Heart right ventricle (tissue), 16 donors: ENCODE data around the gene IL2RG. TPM values are rescaled to one million over a fixed set of nuclear protein-coding genes. Genes with fewer than 3 reads are reported as not detected.

Source experiments
- ATAC-seq, 8 donors: fragments of 200-7000 bp; cut with Tn5 transposase; one replicate each; pipeline ENCODE4 v1.9.1; 2020; ENCODE audit warnings: mild to moderate bottlenecking in 8 of 8, moderate library complexity in 8 of 8, moderate number of reproducible peaks in 1 of 8
- DNase-seq, 2 donors: peaks; one replicate each; pipeline ENCODE4 v3.0.0-alpha.2; 2020
- H3K27ac ChIP-seq, 10 donors: fragments of 200-600 bp; sonication (generic) in 2 of 10; one replicate each; pipeline versions ENCODE4 v1.5.0 to v1.8.0; 2020 to 2022; ENCODE audit warnings: mild to moderate bottlenecking in 3 of 10
- H3K27me3 ChIP-seq, 7 donors: fragments of 200-600 bp; one replicate each; pipeline ENCODE4 v1.8.0; 2021 to 2022; ENCODE audit warnings: mild to moderate bottlenecking in 2 of 7
- H3K36me3 ChIP-seq, 9 donors: fragments of 200-600 bp; sonication (generic) in 1 of 9; one replicate each; pipeline versions ENCODE4 v1.5.0 to v1.8.0; 2020 to 2022; ENCODE audit warnings: mild to moderate bottlenecking in 2 of 9
- H3K4me1 ChIP-seq, 9 donors: fragments of 200-600 bp; sonication (generic) in 1 of 9; one replicate each; pipeline versions ENCODE4 v1.5.0 to v1.8.0; 2020 to 2022; ENCODE audit warnings: mild to moderate bottlenecking in 4 of 9
- H3K4me3 ChIP-seq, 10 donors: fragments of 200-600 bp; sonication (generic) in 2 of 10; one replicate each; pipeline versions ENCODE4 v1.5.0 to v1.8.0; 2020 to 2022; ENCODE audit warnings: mild to moderate bottlenecking in 7 of 10, moderate library complexity in 2 of 10
- H3K9me3 ChIP-seq, 11 donors: fragments of 200-600 bp in 10 of 11; sonication (generic) in 2 of 11; one replicate each; pipeline versions ENCODE4 v1.5.0 to v1.8.0; 2013 to 2022; ENCODE audit warnings: mild to moderate bottlenecking in 2 of 11, control low read depth in 1 of 11, moderate library complexity in 1 of 11
- CTCF ChIP-seq, 9 donors: fragments of 200-600 bp; sonication (generic) in 2 of 9; IDR thresholded peaks; one replicate each; pipeline versions ENCODE4 v1.5.0 to v1.8.0; 2021 to 2022; ENCODE audit warnings: antibody characterized with exemption in 9 of 9, mild to moderate bottlenecking in 5 of 9, moderate library complexity in 1 of 9
- WGBS, 2 donors: extraction: QIAGEN DNeasy Blood & Tissue Kit; methylation state at CpG; one replicate each; pipeline ENCODE4 v1.1.7; 2013; ENCODE audit warnings: inconsistent platforms in 1 of 2; 5-methylcytosine and 5-hydroxymethylcytosine counted together
- intact Hi-C, 10 donors: fragments of 100-400 bp; cut with DNase I; formaldehyde crosslinking; loops; one replicate each; pipeline versions ENCODE4 v1.11.1 to v1.14.2; 2022
- polyA plus RNA-seq, 2 donors: library from polyadenylated mRNA; stranded (reverse); fragments of 200-250 nt; gene quantifications; one replicate each; pipeline ENCODE4 v1.2.3, GENCODE V29; 2013
- total RNA-seq, 10 donors: library from RNA; stranded (reverse); fragmentation: NEBNext Ultra II Directional in 3 of 10; extraction: Animal tissue kit (Norgen Biotek cat#: 25700) in 3 of 10; gene quantifications; one replicate each; pipeline versions ENCODE4 v1.2.1 to v1.2.4, GENCODE V29; 2021 to 2023
- donor health status: Arrhythmogenic right ventricular cardiomyopathy.
- donor health status: ischemic (EF 13 %, LVEDD 7.1; RV severe dilation, severe dysfunction).
- donor health status: healthy with polysubstance abuse.
- donor health status: DM: no; HTN: yes; CAD: no.
- donor health status: DM: no; HTN: no; CAD: no.
- donor health status: ischemic (EF 25% LVEDD 6.9; RV normal size, moderate dysfunction).
- donor health status: ischemic (EF 25% LVEDD 5.7; RV mildly dilated, moderate dysfunction).
- donor health status: healthy.
- donor health status: DM: yes; HTN: yes; CAD: no.
- donor health status: Ischemic cardiomyopathy.
- donor health status: ischemic (EF 35%, LVEDD 5.7; RV mildly dilated, moderate dysfunction).
- donor health status: nonischemic (EF 11% LVEDD 7.7; RV severe dilation, severe dysfunction).
- donor health status: DM: yes; HTN: yes; CAD: no.
- donor health status: PGD.
- donor health status: ischemic (EF 29% LVEDD 5.4; RV normal size, mild dysfunction).
- donor health status: nonischemic (EF 23%, LVEDD 6.1; RV moderate dilation, normal function).

The IL2RG gene
- total and polyA plus RNA-seq, 12 donors = 0.57 to 15.3 (median 1.8) TPM

DNA sequence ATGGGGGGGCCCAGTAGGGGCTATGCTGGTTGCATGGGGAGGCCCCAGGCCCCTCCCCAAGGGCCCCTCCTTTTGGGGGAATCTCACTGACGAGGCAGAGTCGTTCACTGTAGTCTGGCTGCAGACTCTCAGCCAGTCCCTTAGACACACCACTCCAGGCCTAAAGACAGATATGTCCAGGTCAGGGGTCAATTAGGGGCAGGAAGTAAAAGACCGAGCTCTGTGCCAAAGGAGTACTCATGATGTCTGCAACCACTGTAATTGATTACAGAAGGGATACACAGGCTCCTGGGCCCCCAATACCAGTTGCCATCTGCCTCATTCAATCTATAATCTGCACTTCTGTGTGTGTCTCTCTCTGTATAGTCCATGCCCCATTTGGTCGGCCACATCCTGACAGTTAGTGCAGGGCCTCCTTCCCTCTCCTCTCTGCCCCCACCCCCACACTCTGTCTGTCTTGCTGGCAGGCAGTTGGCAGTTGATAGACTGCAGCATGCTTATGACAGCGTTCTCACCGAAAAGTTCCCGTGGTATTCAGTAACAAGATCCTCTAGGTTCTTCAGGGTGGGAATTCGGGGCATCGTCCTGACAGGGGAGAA lies 3.5 kb downstream of the IL2RG start:
- peak overlapping the region in 1 of 10 donors; percentile 53 for H3K4me3 ChIP-seq
- H3K27ac ChIP-seq = no peak overlapping the region
- peaks cover 0 to 40% (median 0%) of the 10 kb centered on the region in 9 donors for H3K4me1 ChIP-seq
- H3K36me3 ChIP-seq = no peaks in the 10 kb centered on the region
- ATAC-seq (no peak), DNase-seq (no peak)
- H3K9me3 ChIP-seq = no peaks in the 10 kb centered on the region
- no peak for TF ChIP-seq CTCF (IDR thresholded peaks at IDR 0.05)
- peaks cover 0 to 8% (median 0%) of the 10 kb centered on the region in 7 donors for H3K27me3 ChIP-seq
- intact Hi-C loops = no loop called here
- 38 to 40% methylated on average over 9 of the region's 9 CpGs for WGBS, 2 donors

DNA sequence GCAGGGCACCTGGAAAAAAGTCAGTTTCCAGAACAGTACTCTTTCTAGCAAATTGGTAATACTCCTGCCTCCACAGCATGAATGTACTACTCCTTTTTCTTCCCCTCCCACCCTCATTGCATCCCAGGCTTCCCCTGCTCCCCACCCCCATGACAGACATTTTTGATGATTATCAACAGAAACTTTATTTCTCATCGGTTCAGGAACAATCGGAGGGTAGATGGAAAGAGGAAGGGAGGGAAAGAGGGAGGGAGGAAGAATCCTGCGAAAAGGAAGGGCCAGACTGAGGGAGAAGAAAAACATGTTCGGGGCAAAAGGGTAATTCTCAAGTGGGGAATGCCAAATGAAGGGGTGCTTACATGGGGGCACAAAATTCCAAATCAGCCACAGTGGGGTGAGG lies 4.1 kb downstream of the IL2RG start:
- 72 to 80% methylated on average over 4 of the region's 4 CpGs for whole genome bisulfite sequencing, 2 donors
- no peak overlapping the region for H3K4me3 ChIP-seq
- H3K4me1 ChIP-seq = peaks cover 0 to 44% (median 0%) of the 10 kb centered on the region in 9 donors
- no peak overlapping the region for H3K27ac ChIP-seq
- no peak for ATAC-seq
- no peaks in the 10 kb centered on the region for H3K9me3 ChIP-seq
- peaks cover 0 to 8% (median 0%) of the 10 kb centered on the region in 7 donors for H3K27me3 ChIP-seq
- DNase-seq = no peak
- intact Hi-C loops = no loop called here
- TF ChIP-seq CTCF (IDR thresholded peaks at IDR 0.05) = no peak
- H3K36me3 ChIP-seq = no peaks in the 10 kb centered on the region

DNA sequence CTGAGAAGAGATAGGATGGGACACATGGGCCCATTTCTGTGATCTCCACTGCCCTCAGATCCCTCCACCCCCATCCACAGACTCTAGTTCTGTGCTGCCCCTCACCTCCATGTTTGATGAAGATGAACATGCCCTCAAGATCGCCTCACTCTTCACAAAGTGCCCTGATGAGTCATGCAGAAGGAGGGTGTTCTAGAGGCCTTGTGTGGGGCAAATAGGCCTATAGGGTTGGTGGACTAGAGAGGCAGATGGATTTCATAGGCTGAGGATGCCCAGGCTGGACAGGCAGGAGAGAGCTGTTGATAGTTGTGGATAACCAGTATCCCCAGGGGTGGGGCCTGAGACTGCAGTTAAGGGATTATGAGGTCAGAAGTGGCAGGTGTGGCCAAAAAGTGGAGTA lies 5.0 kb downstream of the IL2RG start, which contains the start of gene CXorf65:
Gene CXorf65, minus strand, starts transcription at position 314 of the 400 bp plus-strand sequence. Its CDS starts 184 bp downstream, at position 130.
- no peaks in the 10 kb centered on the region for H3K9me3 ChIP-seq

DNA sequence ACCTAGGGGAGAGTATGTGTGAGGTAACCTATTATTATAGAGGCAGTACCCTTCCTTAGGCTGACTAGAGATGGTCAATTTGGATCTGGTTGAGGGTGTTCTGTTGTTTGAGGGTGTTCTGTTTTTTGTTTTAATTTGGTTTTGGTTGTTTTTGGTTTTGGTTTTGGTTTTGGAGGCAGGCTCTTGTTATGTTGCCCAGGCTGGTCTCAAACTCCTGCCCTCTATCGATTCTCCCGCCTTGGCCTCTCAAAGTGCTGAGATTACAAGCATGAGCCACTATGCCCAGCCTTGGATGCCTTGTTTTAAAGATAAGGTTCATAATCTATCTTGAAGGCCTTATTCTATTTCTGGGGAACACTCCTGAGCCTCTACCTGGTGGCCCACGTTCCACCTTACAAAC lies 5.7 kb downstream of the IL2RG start:
- no peak overlapping the region for H3K4me3 ChIP-seq
- ATAC-seq = no peak
- intact Hi-C loops = no loop called here
- no peak overlapping the region for H3K27ac ChIP-seq
- DNase-seq = no peak
- peaks cover 0 to 44% (median 0%) of the 10 kb centered on the region in 9 donors for H3K4me1 ChIP-seq
- TF ChIP-seq CTCF (IDR thresholded peaks at IDR 0.05) = no peak
- WGBS, 2 donors = 90 to 97% methylated on average over 3 of the region's 3 CpGs
- H3K36me3 ChIP-seq = peaks cover 0 to 4% (median 0%) of the 10 kb centered on the region in 9 donors
- H3K9me3 ChIP-seq = no peaks in the 10 kb centered on the region
- H3K27me3 ChIP-seq = no peaks in the 10 kb centered on the region

More for the DNA sequence above, 5.0 kb downstream of the IL2RG start, which contains the start of gene CXorf65:
- H3K4me1 ChIP-seq = peaks cover 0 to 44% (median 0%) of the 10 kb centered on the region in 9 donors
- H3K36me3 ChIP-seq = no peaks in the 10 kb centered on the region
- intact Hi-C loops = no loop called here
- WGBS, 2 donors = 93 to 100% methylated on average over 1 of the region's 1 CpG
- DNase-seq (no peak), ATAC-seq (no peak)
- no peak within 1 kb of the TSS for H3K27ac ChIP-seq
- TF ChIP-seq CTCF (IDR thresholded peaks at IDR 0.05) = no peak
- H3K27me3 ChIP-seq = peaks cover 0 to 5% (median 0%) of the 10 kb centered on the region in 7 donors
- H3K4me3 ChIP-seq = no peak within 1 kb of the TSS
